Large intestine (tissue), 3 donors: ENCODE measurements around the gene PTTG2. TPM values are rescaled to one million over a fixed set of nuclear protein-coding genes. Genes with fewer than 3 reads are reported as not detected.

Experiments
- DNase-seq, 2 donors: peaks; one replicate each; pipeline versions ENCODE4 v3.0.0 to v3.0.0-alpha.2; 2013
- H3K27ac ChIP-seq: one replicate; pipeline ENCODE4 v1.5.1; 2013; ENCODE audit warnings: low read length
- H3K27me3 ChIP-seq: 2 replicates; pipeline ENCODE4 v1.6.1; 2013; ENCODE audit warnings: low read length; ENCODE audit not compliant: control insufficient read depth, insufficient read depth
- H3K36me3 ChIP-seq: 2 replicates; pipeline ENCODE4 v1.6.1; 2013; ENCODE audit warnings: low read length; ENCODE audit not compliant: control insufficient read depth, insufficient read depth
- H3K4me1 ChIP-seq: one replicate; pipeline ENCODE4 v1.6.1; 2013; ENCODE audit warnings: low read length; ENCODE audit not compliant: control insufficient read depth, insufficient read depth
- H3K4me3 ChIP-seq: one replicate; pipeline ENCODE4 v1.5.1; 2013; ENCODE audit warnings: low read length
- H3K9me3 ChIP-seq: one replicate; pipeline ENCODE4 v1.6.1; 2013; ENCODE audit warnings: mild to moderate bottlenecking, low read depth, low read length, moderate library complexity; ENCODE audit not compliant: control insufficient read depth
- WGBS: methylation state at CpG from one replicate; pipeline ENCODE4 v1.1.5; 2013; ENCODE audit warnings: low lambda C conversion rate; ENCODE audit not compliant: insufficient coverage; 5-methylcytosine and 5-hydroxymethylcytosine counted together
- polyA plus RNA-seq: library from polyadenylated mRNA; unstranded; fragments of 120-200 nt; gene quantifications from one replicate; pipeline ENCODE4 v1.2.1, GENCODE V29; 2013

Gene PTTG2
- polyA plus RNA-seq, 1 donor: 0.07 TPM

GRCh38 chr4:38005637-38006036 is 45.4 kb downstream of the PTTG2 start:
- 60% methylated on average over 1 of the region's 3 CpGs for WGBS
- Histone ChIP-seq H3K4me3 (no peak overlapping the region), H3K27ac (peak overlapping the region; percentile 45), H3K4me1 (peaks cover 55% of the 10 kb centered on the region), H3K27me3 (no peaks in the 10 kb centered on the region), H3K36me3 (peaks cover 2% of the 10 kb centered on the region), H3K9me3 (no peaks in the 10 kb centered on the region)
- DNase-seq: no peak

GRCh38 chr4:38007645-38008044 is 47.4 kb downstream of the PTTG2 start:
- no peak overlapping the region for H3K4me3 ChIP-seq
- DNase-seq: peak in 1 of 2 donors; percentile 45
- peak overlapping the region; percentile 89 for H3K27ac ChIP-seq
- H3K9me3 ChIP-seq: no peaks in the 10 kb centered on the region
- peaks cover 65% of the 10 kb centered on the region for H3K4me1 ChIP-seq
- no peaks in the 10 kb centered on the region for H3K27me3 ChIP-seq
- no CpG with 5 or more reads among the region's 5 CpGs for WGBS
- H3K36me3 ChIP-seq: no peaks in the 10 kb centered on the region

- Histone ChIP-seq H3K27me3 (no peaks in the 10 kb centered on the region), H3K4me1 (peaks cover 71% of the 10 kb centered on the region), H3K9me3 (no peaks in the 10 kb centered on the region), H3K4me3 (no peak overlapping the region), H3K36me3 (no peaks in the 10 kb centered on the region), H3K27ac (peak overlapping the region; percentile 89)
- no CpG with 5 or more reads among the region's 3 CpGs for WGBS
- DNase-seq: peak; percentile 86 to 90
These were observed 48.4 kb downstream of the PTTG2 start for GRCh38 chr4:38008571-38009021.

GRCh38 chr4:38009421-38009820 is 49.2 kb downstream of the PTTG2 start:
- DNase-seq: no peak
- H3K9me3 ChIP-seq: peaks cover 4% of the 10 kb centered on the region
- peak overlapping the region; percentile 89 for H3K27ac ChIP-seq
- H3K36me3 ChIP-seq: no peaks in the 10 kb centered on the region
- peaks cover 64% of the 10 kb centered on the region for H3K4me1 ChIP-seq
- H3K4me3 ChIP-seq: no peak overlapping the region
- H3K27me3 ChIP-seq: no peaks in the 10 kb centered on the region

- Histone ChIP-seq H3K36me3 (peaks cover 3% of the 10 kb centered on the region), H3K9me3 (peaks cover 6% of the 10 kb centered on the region), H3K27ac (peak overlapping the region; percentile 89), H3K4me1 (peaks cover 61% of the 10 kb centered on the region), H3K4me3 (no peak overlapping the region), H3K27me3 (no peaks in the 10 kb centered on the region)
- no peak for DNase-seq
- WGBS: 100% methylated on average over 1 of the region's 3 CpGs
These were observed 49.8 kb downstream of the PTTG2 start for GRCh38 chr4:38009949-38010348.

Other genes with a start within 250 kb of the PTTG2 start
- gene PGM2, start 133.7 kb upstream of the PTTG2 start, polyA plus RNA-seq: 35.3 TPM
- gene TBC1D1, start 69.3 kb upstream of the PTTG2 start, polyA plus RNA-seq: 116 TPM